H1 (cell line): Measurements from ENCODE around the gene GKN2. TPM values are rescaled to one million over a fixed set of nuclear protein-coding genes. Genes with fewer than 3 reads are reported as not detected.

Experiments
- KDM1A ChIP-seq: fragments of 200-600, 300-600 bp; sonication (generic); IDR thresholded peaks from 2 replicates; pipeline ENCODE4 v1.7.1; 2016; ENCODE audit warnings: mild to moderate bottlenecking, low read length, borderline replicate concordance
- polyA plus RNA-seq, 7 experiments: library from polyadenylated mRNA; depleted of rRNA in 3 of 7; stranded (reverse) in 5 of 7; unstranded in 2 of 7; fragments of >200 nt in 5 of 7; fragments of 200-250 nt in 2 of 7; gene quantifications; 1 replicate in 5 of 7; 2 replicates in 1 of 7; 4 replicates in 1 of 7; pipeline versions ENCODE4 v1.2.1 to v1.2.3, GENCODE V29; 2011 to 2013; ENCODE audit warnings: missing spikeins in 2 of 7, mixed read lengths in 2 of 7
- total RNA-seq: library from RNA; stranded (reverse); fragmentation: NEBNext Ultra II Directional; extraction: Animal tissue kit (Norgen Biotek cat#: 25700); gene quantifications from 2 replicates; pipeline ENCODE4 v1.2.1, GENCODE V29; 2021

GKN2 gene
- total and polyA plus RNA-seq, 2 of the 8 experiments (the other 6 are each of a cell fraction or from before 2014, with no cell fraction given): not detected

DNA sequence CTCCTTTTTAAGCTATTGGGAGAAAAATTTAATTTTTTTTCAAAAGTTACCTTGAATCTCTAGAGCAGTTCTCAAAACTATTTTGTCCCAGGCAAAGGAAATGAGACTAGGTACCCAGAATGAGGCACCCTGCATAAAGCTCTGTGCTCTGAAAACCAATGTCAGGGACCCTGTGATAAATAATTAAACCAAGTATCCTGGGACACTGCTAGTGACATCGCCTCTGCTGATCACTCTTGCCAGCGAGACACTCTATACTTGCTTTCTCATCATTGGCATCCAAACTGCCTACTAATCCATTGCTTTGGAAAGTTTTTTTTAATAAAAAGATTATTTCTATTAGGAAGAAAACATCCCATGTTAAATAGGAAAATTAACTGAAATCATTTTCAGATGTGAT, 23.2 kb upstream of the GKN2 start (continued):
- TF ChIP-seq KDM1A: no peak
